SW 1271 (cell line): ENCODE results near the gene CIB1.

ENCODE experiments used
- DNase-seq, 2 experiments: peaks; one replicate each; lab custom pipeline; 2025; lab: John Stamatoyannopoulos, UW

Gene CIB1

GRCh38 chr15:90240856-90241255 lies 7.1 kb upstream of the CIB1 start:
- no peak for DNase-seq

GRCh38 chr15:90239371-90239770 lies 5.6 kb upstream of the CIB1 start:
- no peak for DNase-seq

GRCh38 chr15:90234096-90234988 lies 601 bp upstream of the CIB1 start, which contains the start of gene GDPGP1:
TSS of gene GDPGP1 (plus strand) at chr15:90234209. CDS start at chr15:90240909, 6,700 bp downstream.
- DNase-seq: no peak

GRCh38 chr15:90232941-90233386 lies 777 bp downstream of the CIB1 start:
- no peak for DNase-seq

- DNase-seq: no peak
These were observed 1.5 kb downstream of the CIB1 start for GRCh38 chr15:90232196-90232595.

- DNase-seq: no peak
These were observed 2.4 kb downstream of the CIB1 start for GRCh38 chr15:90231028-90232017.

- DNase-seq: no peak
These were observed 3.1 kb downstream of the CIB1 start for GRCh38 chr15:90230610-90231009.

GRCh38 chr15:90230071-90230494 lies 3.7 kb downstream of the CIB1 start:
- DNase-seq: no peak

GRCh38 chr15:90228960-90229359 lies 4.8 kb downstream of the CIB1 start:
- no peak for DNase-seq

- DNase-seq: no peak
These were observed 5.6 kb downstream of the CIB1 start for GRCh38 chr15:90227816-90228772.

GRCh38 chr15:90227336-90227735 lies 6.4 kb downstream of the CIB1 start:
- no peak for DNase-seq

- DNase-seq: no peak
These were observed 8.1 kb downstream of the CIB1 start for GRCh38 chr15:90225504-90226234.

- no peak for DNase-seq
These were observed 8.7 kb downstream of the CIB1 start for GRCh38 chr15:90225047-90225446.

GRCh38 chr15:90223441-90224165 lies 10.1 kb downstream of the CIB1 start:
- DNase-seq: no peak

- DNase-seq: no peak
These were observed 11.2 kb downstream of the CIB1 start for GRCh38 chr15:90222547-90222946.

- DNase-seq: peak; percentile 34 to 36
These were observed 12.4 kb downstream of the CIB1 start for GRCh38 chr15:90221246-90221900.

- no peak for DNase-seq
These were observed 14.2 kb downstream of the CIB1 start for GRCh38 chr15:90219421-90220141.

GRCh38 chr15:90217671-90218394 lies 15.9 kb downstream of the CIB1 start:
- no peak for DNase-seq
